Activated gamma-delta T cell (primary cell): ENCODE results near the gene CHCHD3.

Experiments
- DNase-seq: peaks from one replicate; lab custom pipeline; 2025; lab: John Stamatoyannopoulos, UW

CHCHD3 gene

DNA sequence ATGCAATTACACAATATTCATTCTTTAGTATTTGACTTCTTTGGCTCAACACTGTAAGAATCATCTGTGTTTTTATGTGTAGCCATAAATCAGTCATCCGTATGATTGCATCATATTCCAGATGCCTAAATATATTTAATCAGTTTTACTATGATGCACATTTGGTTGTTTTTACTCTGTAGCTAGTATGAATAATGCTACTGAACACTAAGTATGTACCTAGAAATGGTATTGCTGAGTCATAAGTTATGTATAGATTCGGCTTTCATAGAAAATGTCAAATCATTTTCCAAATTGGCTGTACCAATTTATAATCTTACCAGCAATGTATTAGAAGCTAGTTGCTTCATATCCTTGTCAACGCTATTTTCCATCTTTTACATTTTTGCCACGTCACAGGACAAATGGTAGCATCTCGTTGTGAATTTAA lies 308.3 kb downstream of the CHCHD3 start:
- no peak for DNase-seq

DNA sequence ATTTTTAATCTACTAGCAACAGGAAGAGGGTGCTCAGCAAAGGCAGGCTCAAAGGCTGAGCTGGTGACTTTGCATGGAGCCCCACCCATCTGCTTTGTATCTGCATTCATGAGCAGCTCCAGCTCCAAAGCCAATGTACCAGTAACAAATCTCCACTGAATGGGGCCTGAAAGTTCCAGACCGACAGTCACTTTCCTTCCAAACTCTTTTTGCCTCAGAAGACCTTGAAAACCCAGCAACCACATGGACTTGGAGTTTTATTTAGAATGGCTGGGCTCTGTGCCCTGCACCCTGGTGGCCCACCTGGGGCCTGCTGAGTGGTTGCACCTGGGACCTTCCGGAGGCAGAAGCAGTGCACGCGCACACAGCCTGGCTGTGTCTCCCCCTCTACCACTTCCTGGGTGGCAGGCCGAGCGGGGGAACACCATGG lies 310.6 kb downstream of the CHCHD3 start:
- no peak for DNase-seq

DNA sequence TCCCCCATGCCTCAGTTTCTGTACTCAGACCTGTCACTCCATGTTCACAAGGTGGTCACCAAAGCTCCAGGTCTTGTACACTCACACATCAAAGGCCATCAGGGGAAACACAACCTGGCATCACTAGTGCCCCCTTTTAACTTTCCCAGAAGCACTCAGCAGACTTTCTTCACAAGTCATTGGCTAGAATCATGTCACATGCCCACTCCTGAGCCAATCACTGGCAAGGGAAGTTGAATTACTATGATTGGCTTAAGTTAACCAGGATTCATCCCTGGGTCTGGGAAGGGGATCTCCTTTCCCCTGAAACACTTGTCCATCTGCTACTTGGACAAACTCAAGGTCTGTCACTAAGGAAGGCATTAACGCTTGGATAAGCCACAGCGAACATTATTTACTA lies 311.8 kb downstream of the CHCHD3 start:
- no peak for DNase-seq

DNA sequence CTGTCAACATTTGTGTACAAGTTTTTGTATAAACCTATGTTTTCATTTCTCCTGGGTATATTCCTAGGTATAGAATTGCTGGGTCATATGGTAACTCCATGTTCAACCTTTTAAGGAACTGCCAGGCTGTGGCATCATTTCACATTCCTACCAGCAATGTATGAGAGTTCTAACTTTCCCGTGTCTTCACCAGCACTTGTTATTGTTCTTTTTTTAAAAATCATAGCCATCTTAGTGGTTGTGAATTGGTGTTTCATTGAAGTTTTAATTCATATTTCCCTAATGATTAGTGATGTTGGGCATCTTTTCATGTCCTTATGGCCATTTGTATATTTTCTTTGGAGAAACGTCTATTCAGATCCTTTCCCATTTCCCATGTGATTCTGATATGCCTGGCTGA lies 312.6 kb downstream of the CHCHD3 start:
- DNase-seq: no peak

DNA sequence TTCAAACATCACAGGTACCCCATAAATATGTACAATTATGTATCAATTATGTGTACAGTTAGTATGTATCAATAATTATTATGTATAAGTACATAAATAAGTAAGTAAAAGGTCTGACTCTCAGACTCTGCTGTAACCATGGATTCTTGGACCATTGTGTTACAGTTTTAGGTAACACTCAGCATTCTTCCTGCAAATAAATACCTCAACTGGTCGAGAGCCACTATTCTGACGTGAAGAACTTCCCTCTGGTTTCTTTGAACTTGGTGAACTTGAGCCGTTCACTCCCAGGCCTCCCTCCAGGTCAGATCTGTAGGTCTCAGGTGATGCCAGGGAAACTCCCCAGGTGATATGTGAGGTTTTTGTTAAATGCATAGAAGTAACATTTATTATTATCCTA lies 313.8 kb downstream of the CHCHD3 start:
- DNase-seq: no peak

DNA sequence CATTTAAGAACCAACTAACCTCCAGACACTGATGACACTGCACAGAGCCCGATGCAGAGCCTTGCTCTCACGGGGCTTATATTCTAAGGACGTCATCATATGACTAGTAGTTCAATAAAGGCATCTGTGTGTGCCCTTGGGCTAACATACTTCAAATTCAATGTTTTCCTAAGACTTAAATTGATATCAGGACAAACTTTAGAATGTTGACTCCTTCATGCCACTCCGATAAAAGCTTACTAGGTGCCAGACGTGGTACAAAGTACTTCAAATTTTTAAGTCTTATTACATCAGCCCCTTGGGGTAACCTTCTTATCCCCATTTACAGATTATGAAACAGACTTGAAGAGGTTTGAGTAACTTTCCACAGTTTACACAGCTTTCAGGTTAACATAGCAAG lies 314.5 kb downstream of the CHCHD3 start:
- DNase-seq: no peak

DNA sequence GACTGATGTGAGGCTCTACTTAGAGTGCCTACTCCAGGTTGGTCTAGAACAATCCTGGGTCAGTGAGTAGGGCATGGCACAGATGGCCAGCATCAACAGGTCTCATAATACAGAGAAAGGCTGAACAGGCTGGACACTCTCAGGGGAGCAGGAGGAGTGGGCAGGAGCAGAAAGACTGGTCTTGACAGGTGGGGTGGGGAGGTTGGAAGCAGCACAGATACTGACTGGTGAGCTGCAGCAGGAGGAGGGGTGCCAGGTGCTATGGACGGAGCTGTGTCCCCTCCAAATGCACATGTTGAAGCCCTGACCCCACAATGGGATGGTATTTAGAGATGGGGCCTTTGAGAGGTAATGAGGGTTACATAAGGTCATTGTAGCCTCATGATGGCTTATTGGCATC lies 315.2 kb downstream of the CHCHD3 start:
- no peak for DNase-seq

DNA sequence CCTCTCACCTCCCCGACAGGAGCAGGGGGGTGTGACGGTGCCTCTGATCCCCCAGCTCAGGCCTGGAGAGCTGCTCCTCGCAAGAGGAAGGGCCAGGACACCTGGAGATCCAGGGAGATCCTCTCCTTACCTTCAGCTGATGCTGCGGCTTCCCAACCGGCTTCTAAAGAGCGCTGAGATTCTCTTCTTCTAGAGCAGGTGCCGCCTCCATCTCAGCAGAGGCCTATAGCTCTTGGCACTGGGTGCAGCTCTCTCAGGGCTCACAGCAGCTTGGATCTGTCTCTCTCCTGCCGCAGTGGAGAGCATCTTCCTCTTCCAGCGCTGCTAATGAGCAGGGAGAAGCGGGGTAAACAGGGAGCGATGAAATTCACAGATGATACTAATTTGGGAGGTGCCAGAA lies 316.0 kb downstream of the CHCHD3 start:
- DNase-seq: no peak

DNA sequence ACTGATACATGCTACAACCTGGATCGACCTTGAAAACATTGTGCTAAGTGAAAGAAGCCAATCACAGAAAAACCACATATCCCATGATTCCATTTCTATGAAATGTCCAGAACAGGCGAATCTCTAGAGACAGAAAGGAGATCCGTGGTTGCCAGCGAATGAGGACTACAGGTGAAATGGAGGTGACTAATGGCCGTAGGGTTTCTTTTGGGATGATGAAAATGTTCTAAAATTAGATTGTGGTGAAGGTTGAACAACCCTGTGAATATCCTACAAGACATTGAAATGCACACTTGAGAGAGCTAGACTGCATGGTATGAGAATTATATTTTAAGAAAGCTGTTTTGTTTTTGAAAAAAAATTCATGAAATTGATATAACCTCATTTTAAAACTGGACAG lies 317.1 kb downstream of the CHCHD3 start:
- no peak for DNase-seq

DNA sequence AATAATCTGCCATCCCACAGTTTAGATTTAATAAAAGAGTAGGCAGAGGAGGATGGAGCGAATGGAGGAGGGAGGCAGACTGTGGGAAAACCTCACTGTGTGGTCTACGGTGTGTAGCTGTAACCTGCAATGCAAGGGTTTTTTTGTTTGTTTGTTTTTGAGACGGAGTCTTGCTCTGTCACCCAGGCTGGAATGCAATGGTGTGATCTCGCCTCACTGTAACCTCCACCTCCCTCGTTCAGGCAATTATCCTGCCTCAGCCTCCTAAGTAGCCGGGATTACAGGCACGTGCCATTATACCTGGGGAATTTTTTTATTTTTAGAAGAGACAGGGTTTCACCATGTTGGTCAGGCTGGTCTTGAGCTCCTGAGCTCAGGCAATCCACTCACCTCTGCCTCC lies 321.0 kb downstream of the CHCHD3 start:
- DNase-seq: no peak

DNA sequence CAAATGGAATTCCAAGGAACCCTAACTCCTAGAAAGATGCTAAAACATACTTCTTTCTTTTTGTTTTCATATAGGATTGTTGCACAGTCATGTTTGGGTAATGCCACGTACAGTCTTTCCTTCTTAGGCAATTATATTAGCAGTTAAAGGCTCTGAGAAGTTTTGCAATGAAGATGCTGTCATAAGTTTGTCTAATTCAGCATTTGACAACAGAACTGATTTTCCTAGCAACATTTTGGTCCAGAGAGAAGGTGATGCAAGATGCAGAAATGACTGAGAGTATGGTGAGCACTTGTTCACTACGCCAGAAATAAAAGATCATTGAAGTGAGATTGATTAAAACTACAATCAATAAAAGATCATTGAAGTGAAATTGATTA lies 321.7 kb downstream of the CHCHD3 start:
- DNase-seq: no peak

DNA sequence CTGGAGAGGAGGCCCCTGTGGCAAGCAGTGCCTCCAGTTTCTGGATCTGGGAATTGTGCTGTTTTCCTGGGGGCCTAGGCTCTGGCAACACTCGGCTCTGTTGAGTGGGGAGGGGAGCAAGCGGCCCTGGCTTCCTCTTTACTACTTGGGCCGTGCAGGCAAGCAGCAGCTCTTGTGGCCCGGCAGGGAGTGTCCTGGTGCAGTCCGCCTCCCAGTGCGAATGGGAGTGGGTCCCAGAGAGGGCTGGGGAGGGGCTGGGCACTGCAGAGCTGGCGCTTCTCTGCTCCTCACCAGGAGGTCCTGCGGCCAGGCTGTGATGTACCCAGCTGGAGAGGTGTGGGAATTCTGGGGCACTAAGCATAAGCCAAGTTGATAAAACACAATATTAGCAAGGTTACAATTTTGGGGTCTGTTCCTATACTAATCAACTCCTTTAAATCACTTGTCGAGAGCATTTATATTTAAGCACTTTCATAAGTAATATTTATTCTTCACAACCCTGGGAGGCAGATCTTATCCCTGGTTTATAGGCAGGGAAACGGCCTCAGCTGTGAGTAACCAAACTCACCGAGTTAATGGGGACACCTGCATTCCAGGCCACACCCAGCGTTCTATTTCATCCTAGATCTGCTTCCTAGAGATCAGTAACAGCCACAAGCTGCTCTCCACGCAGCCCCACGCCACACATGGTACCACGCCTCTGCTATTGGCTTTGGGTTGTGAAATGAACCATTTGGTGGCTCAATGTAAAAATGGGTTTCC lies 322.2 kb downstream of the CHCHD3 start:
- DNase-seq: no peak

DNA sequence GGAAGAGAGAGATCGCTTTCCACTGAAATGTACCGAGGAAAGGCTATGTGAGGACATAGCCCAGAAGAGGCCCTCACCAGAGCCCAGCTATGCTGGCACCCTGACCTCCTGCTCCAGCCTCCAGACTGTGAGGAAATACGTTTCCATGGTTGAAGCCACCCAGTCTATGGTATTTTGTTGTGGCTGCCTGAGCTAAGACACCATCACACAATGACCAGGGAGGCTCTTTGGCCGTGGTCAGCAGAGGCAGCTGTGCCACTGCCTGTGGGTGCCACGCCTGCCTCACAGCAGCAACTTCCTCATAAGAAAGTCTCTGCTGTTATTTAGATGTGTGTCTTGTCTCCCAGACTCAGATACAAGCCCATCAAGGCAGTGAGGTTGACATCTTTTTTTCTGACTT lies 322.9 kb downstream of the CHCHD3 start:
- DNase-seq: no peak

DNA sequence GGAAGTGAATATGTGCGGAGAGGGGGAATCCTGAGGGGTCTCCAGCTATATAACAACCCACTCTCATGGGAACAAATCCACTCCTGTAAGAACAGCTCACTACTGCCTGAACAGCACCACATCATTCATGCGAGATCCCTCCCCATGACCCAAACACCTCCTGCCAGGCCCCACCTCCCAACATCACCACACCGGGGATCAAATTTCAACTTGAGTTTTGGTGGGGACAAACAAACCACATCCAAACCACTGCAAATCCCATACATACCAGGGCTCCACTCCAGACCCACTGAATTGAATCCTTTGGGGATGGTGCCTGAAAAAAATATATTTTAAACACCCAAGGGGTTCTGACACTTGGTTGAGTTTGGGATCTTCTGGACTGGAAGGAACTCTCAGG lies 324.1 kb downstream of the CHCHD3 start:
- DNase-seq: no peak

DNA sequence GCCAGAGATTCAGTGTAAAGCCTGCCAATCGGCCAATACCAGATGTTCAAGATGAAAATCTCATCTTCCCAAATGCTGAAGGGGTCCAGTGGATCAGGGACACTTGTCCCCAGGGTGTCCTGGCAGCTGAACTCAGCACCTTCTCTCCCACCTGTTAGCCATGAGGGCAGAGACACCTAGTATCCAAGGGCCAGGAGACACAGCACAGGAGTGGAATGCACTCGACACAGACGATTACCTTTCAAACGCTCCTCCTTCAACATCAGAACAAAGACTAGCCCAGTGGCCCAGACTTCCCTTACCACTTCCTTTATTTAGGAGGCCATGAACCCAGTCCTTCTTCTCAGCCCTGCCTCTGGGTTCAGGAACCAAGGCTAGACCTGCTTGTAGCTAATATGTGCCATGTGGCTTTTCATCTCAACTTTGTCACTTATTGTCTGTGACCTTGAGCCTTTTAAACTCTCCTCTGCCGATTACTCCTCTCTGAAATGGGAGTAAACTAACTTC lies 325.4 kb downstream of the CHCHD3 start:
- no peak for DNase-seq

DNA sequence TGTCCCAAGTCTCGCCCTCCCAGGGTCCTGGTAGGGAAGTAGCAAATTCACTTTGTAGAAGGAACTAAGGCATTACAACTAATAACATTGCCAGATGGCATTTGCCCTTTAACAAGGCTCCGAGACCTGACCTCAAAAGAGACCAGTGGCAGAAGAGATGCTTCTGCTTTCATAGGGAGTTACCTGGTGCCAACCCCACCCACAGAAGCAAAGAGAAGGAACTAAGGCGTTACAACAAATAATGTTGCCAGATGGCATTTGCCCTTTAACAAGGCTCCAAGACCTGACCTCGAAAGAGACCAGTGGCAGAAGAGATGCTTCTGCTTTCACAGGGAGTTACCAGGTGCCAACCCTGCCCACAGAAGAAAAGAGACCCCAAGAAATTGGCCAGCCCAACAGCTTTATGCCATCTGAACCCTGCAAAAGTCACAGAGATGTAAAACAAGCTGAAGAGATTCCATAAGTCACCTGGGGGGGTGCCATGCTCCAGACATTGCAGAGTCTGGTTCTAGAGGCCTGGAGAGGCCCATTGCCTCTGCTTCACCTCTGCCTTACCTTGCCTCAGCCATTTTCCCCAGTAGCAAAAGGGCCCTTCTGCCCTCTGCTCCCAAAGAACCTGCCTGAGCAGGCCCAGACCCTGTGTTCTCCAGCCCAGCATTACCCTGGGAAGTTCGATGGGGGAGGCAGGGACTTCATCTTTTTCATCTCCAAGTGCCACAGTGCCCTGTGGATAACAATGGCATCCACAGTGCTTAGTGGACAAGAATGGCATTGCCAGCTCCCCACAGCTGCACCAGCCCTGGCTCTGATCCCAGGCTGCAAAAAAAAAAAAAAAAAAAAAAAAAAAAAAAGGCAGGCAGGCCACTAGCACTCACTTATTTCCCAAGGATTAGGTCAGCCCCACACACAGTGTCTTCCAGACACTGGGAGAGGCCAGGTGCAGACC lies 326.1 kb downstream of the CHCHD3 start:
- no peak for DNase-seq

DNA sequence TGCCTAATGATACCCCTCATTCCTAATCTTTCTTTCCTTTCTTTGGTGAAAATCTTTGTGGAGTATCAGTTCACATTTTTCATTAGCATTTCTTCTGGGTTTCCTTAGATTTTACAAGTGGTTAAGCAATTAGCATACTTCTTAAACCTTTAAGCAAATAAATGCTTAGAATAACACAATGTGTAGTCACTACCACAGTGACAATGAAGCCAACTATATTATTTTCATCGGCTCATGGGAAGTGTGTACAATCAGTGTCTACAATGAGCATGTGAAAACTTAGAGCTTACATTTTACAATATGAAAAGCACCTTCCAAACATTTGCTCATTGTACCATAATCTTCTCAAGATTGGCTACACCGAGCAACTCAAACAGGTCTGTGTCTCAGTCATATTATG lies 329.5 kb downstream of the CHCHD3 start:
- no peak for DNase-seq

DNA sequence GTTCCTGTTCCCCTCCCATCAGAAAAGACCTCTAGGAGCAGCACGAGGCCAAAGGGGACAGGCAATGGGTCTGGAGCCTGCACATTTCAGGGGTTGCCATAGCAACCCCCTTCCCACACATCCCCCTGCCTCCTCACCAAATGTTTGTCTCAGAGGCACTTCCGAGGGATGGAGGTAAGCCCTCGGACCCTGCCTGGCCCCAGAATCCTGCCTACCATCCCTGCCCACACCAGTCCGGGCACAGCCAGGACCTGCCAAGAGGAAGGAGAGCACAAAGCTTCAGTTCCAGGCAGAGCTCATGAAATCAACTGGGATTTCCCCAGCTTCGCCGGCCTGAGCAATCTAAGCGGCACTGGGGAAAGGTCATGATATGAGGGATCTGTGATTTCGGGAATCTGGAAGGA lies 330.6 kb downstream of the CHCHD3 start:
- no peak for DNase-seq

DNA sequence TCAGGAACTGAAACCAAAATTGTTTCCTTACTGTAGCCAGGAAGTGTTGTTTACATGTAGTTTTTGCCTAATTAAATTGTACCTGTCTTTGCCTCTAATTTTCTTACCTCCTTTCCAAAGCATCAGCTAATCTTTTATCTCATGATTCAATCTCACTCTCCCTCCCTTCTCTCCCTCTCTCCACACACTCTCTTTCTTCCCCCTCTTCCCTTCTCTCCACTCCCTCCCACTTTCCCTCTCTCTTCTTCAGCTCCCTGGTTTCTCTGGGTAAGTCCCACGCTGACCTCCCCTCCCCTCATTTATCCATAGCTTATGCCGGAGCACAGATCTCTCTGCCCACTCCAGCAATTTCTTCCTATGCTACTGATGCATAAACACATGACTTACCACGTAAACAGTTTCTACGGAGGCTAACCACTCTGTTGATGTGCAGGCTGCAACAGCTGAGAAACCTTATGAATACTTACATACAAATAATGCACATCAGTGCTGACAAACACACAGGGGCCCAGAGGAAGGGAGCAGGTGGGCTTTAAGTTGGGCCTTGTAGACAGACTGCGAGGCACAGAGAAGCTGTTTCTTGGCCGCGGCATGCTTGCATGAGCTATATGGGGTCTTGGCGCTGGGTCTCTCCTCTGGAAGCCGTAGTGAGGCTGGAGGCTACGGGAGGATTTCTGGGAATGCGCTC lies 331.2 kb downstream of the CHCHD3 start:
- DNase-seq: no peak

DNA sequence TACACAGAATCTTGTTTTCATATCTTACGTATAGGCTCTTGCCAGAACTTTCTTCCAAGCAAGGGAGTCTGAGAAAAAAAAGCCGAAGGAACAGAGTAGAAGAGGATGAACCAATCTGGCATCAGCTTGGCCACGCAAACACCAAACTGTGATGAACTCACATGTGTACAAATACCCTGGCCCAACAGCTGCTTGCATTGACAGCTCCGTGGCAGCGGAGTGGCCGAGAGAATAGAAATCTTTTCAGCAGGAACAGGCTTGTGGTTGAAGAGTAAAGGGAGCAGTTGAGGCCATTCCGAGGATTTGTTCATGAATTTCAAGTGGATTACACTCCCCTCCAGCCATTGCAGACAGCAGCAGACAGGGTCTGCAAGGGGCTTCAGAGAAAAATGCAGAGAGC lies 331.8 kb downstream of the CHCHD3 start:
- DNase-seq: no peak

DNA sequence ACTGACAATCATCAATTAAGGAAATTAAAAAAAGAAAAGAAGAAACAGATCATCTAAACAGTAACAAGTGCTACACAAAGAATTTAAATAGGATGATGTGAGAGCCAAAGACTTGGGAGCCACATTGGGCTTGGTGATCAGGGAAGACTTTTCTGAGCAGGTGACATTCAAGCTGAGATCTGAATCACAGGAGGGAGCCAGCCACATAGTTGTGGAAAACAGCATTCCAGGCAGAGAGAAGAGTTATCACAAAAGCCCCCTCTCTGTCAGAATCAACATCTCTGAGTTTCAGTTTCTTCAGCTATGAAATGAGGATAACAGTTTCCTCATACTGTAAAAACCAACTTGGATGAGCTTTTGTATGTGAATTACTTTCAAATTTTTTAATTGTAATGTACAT lies 336.4 kb downstream of the CHCHD3 start:
- no peak for DNase-seq

DNA sequence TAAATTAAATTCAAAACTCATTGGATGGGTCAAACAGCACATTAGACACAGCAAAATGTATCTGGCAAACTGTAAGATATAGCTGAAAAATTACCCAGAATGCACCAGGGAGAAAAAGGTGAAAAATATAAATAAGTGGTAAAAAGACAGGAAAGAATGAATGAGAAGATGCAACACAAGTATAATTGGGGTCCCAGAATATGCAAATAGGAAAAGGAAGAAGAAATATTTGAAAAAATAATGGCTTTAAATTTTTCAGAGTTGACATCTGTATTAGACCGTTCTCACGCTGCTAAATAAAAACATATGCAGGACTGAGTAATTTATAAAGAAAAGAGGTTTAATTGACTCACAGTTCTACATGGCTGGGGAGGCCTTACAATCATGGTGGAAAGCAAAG lies 337.9 kb downstream of the CHCHD3 start:
- DNase-seq: no peak
